Esophagus squamous epithelium (tissue), 5 donors: Measurements from ENCODE around the gene FAM177B. TPM values are rescaled to one million over a fixed set of nuclear protein-coding genes. Genes with fewer than 3 reads are reported as not detected.
A peak's percentile ranks its signal among the peaks of the same experiment; 100 is the strongest.

Experiments used
- DNase-seq: peaks from one replicate; lab custom pipeline; 2025; lab: John Stamatoyannopoulos, UW
- H3K27ac ChIP-seq, 4 donors: fragments of 200-600 bp; sonication (generic); one replicate each; pipeline ENCODE4 v1.5.1; 2016 to 2019; ENCODE audit warnings: mild to moderate bottlenecking in 1 of 4
- H3K27me3 ChIP-seq, 4 donors: fragments of 200-600 bp; sonication (generic); 1 replicate in 3 of 4; 2 replicates in 1 of 4; pipeline versions ENCODE4 v1.5.1 to v1.6.0; 2017 to 2021; ENCODE audit warnings: antibody characterized with exemption in 1 of 4
- H3K36me3 ChIP-seq, 3 donors: fragments of 200-600 bp; sonication (generic); one replicate each; pipeline ENCODE4 v1.5.1; 2016 to 2019
- H3K4me1 ChIP-seq, 3 donors: fragments of 200-600 bp; sonication (generic); one replicate each; pipeline ENCODE4 v1.5.1; 2017 to 2019
- H3K4me3 ChIP-seq, 4 donors: fragments of 200-600 bp; sonication (generic); 1 replicate in 3 of 4; 2 replicates in 1 of 4; pipeline ENCODE4 v1.5.1; 2016 to 2019; ENCODE audit warnings: mild to moderate bottlenecking in 2 of 4, moderate library complexity in 1 of 4
- H3K9me3 ChIP-seq, 3 donors: fragments of 200-600 bp; sonication (generic); one replicate each; pipeline ENCODE4 v1.5.1; 2016 to 2019
- POLR2A ChIP-seq, 4 donors: fragments of 450-650 bp; IDR thresholded peaks; one replicate each; pipeline ENCODE4 v1.6.1; 2017; ENCODE audit warnings: antibody characterized with exemption in 4 of 4, mild to moderate bottlenecking in 4 of 4, moderate library complexity in 3 of 4
- WGBS, 2 donors: methylation state at CpG; one replicate each; pipeline ENCODE4 v1.1.5; 2018; 5-methylcytosine and 5-hydroxymethylcytosine counted together
- intact Hi-C: fragments of 100-400 bp; cut with DNase I; formaldehyde crosslinking; loops from one replicate; pipeline ENCODE4 v1.15.0; 2022
- total RNA-seq, 4 donors: library from RNA; depleted of rRNA; stranded (reverse); fragments of >200 nt; gene quantifications; one replicate each; pipeline ENCODE4 v1.1.0, GENCODE V29; 2016
- TF ChIP-seq, protein P1 (sequence below), 6 experiments: fragments of 450-650 bp in 4 of 6; fragments of 200-600 bp in 2 of 6; sonication (generic) in 2 of 6; IDR thresholded peaks; one replicate each; pipeline ENCODE4 v1.5.1; 2016 to 2019; ENCODE audit warnings: antibody characterized with exemption in 6 of 6, mild to moderate bottlenecking in 4 of 6, moderate library complexity in 4 of 6
- donor health status: DM: yes; HTN: yes; CAD: no.

Gene FAM177B
- total RNA-seq, 4 donors from 2014 or later, result 1.3 TPM; not detected in 3

DNA sequence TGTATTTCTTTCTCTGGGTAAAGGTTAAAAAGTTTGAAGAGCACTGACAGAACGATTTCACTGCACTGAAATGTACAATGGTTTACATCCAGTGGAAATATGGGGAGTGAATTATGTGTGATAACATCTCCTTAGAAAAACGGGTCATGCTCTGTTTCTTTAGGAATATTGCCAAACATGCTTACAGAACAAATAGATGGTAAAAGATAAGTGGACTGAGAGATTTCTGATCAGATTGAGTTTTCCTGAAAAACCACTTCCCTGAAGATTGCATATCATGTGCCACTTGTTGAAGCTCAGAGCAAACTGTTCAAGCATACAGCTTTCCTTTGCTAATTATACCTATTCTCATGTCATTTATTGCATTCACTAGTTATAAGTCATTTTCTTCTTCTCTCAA is 47.9 kb downstream of the FAM177B start:
- Histone ChIP-seq H3K27ac (no peak overlapping the region), H3K36me3 (no peaks in the 10 kb centered on the region), H3K9me3 (no peaks in the 10 kb centered on the region), H3K4me3 (no peak overlapping the region), H3K4me1 (peaks cover 0 to 21% (median 0%) of the 10 kb centered on the region in 3 donors), H3K27me3 (peaks cover 0 to 6% (median 0%) of the 10 kb centered on the region in 4 donors)
- intact Hi-C loops, result no loop called here
- TF ChIP-seq POLR2A (IDR thresholded peaks at IDR 0.05), result no peak
- TF ChIP-seq, protein P1, sequence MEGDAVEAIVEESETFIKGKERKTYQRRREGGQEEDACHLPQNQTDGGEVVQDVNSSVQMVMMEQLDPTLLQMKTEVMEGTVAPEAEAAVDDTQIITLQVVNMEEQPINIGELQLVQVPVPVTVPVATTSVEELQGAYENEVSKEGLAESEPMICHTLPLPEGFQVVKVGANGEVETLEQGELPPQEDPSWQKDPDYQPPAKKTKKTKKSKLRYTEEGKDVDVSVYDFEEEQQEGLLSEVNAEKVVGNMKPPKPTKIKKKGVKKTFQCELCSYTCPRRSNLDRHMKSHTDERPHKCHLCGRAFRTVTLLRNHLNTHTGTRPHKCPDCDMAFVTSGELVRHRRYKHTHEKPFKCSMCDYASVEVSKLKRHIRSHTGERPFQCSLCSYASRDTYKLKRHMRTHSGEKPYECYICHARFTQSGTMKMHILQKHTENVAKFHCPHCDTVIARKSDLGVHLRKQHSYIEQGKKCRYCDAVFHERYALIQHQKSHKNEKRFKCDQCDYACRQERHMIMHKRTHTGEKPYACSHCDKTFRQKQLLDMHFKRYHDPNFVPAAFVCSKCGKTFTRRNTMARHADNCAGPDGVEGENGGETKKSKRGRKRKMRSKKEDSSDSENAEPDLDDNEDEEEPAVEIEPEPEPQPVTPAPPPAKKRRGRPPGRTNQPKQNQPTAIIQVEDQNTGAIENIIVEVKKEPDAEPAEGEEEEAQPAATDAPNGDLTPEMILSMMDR (IDR thresholded peaks at IDR 0.05), result no peak
- WGBS, 2 donors, result 4 to 16% methylated on average over 2 of the region's 2 CpGs
- DNase-seq, result no peak

DNA sequence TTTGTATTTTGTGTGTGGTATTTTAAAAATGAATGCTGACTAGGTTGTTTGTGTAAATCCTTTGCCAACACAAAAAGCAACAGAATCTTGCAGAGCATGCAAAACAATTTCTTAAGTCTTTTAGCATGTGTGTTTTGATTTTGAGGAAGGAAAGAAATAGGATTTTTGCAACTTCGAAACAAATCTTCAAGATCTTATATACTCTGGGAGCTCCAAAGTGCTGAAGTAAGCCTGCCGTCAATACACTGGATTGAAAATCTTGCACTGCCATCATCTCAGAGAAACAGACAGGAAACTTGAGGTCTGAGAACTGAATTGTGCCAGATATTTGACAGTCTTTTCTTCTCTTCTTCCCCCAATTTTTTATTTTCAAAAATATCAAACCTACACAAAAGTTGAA is 48.5 kb downstream of the FAM177B start:
- peaks cover 0 to 21% (median 0%) of the 10 kb centered on the region in 3 donors for H3K4me1 ChIP-seq
- no peak overlapping the region for H3K4me3 ChIP-seq
- 60 to 75% methylated on average over 2 of the region's 2 CpGs for WGBS, 2 donors
- peaks cover 0 to 6% (median 0%) of the 10 kb centered on the region in 4 donors for H3K27me3 ChIP-seq
- no peaks in the 10 kb centered on the region for H3K36me3 ChIP-seq
- TF ChIP-seq, protein P1 (IDR thresholded peaks at IDR 0.05), result no peak
- TF ChIP-seq POLR2A (IDR thresholded peaks at IDR 0.05), result no peak
- intact Hi-C loops, result no loop called here
- H3K27ac ChIP-seq, result peak overlapping the region in 1 of 4 donors; percentile 13
- H3K9me3 ChIP-seq, result no peaks in the 10 kb centered on the region
- no peak for DNase-seq

DNA sequence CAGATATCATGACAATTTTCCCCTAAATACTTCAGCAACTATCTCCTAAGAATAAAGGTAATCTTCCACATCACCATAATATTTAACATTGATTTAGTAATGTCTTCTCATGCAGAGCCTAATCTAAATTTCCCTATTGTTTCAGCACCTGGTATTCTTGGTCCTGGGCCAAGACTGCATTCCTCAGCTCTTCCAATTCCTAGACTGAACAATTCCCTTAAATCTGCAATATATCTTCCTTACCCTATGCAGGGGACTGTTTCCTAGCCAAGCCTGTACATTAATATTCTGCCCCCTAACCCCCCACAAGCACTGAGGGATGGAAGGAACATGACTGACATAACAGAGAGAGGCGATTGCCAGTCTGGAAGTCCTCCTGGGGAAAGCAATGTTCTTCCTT is 49.1 kb downstream of the FAM177B start:
- intact Hi-C loops, result no loop called here
- H3K4me3 ChIP-seq, result no peak overlapping the region
- no peak for DNase-seq
- H3K27me3 ChIP-seq, result peaks cover 0 to 5% (median 0%) of the 10 kb centered on the region in 4 donors
- peak overlapping the region in 1 of 4 donors; percentile 13 for H3K27ac ChIP-seq
- H3K9me3 ChIP-seq, result no peaks in the 10 kb centered on the region
- 42 to 63% methylated on average over 1 of the region's 1 CpG for WGBS, 2 donors
- H3K36me3 ChIP-seq, result no peaks in the 10 kb centered on the region
- peaks cover 0 to 21% (median 0%) of the 10 kb centered on the region in 3 donors for H3K4me1 ChIP-seq
- no peak for TF ChIP-seq POLR2A (IDR thresholded peaks at IDR 0.05)
- TF ChIP-seq, protein P1 (IDR thresholded peaks at IDR 0.05), result no peak

DNA sequence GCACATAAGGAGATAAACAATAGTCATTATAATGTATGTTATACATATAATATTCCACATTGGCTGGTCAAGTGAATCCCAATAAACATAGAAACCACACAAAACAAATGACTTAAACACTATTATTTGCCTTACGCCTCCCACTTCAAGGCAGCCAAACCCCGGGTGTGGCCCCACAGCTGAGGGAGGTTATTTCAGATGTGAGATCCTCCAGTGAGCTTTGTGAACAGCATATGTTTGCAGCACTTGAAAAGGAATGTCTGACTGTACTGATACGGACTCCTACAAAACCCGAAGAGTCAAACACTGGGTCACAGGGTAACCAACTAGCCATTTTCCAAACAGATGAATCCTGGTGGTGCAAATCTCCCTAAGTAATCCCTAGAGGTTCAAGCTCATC is 50.7 kb downstream of the FAM177B start:
- TF ChIP-seq, protein P1 (IDR thresholded peaks at IDR 0.05), result no peak
- no peak for TF ChIP-seq POLR2A (IDR thresholded peaks at IDR 0.05)
- H3K36me3 ChIP-seq, result no peaks in the 10 kb centered on the region
- no peaks in the 10 kb centered on the region for H3K27me3 ChIP-seq
- H3K9me3 ChIP-seq, result no peaks in the 10 kb centered on the region
- 54 to 77% methylated on average over 4 of the region's 4 CpGs for WGBS, 2 donors
- no peak overlapping the region for H3K27ac ChIP-seq
- no peak for DNase-seq
- intact Hi-C loops, result no loop called here
- no peak overlapping the region for H3K4me3 ChIP-seq
- H3K4me1 ChIP-seq, result peaks cover 0 to 21% (median 0%) of the 10 kb centered on the region in 3 donors

DNA sequence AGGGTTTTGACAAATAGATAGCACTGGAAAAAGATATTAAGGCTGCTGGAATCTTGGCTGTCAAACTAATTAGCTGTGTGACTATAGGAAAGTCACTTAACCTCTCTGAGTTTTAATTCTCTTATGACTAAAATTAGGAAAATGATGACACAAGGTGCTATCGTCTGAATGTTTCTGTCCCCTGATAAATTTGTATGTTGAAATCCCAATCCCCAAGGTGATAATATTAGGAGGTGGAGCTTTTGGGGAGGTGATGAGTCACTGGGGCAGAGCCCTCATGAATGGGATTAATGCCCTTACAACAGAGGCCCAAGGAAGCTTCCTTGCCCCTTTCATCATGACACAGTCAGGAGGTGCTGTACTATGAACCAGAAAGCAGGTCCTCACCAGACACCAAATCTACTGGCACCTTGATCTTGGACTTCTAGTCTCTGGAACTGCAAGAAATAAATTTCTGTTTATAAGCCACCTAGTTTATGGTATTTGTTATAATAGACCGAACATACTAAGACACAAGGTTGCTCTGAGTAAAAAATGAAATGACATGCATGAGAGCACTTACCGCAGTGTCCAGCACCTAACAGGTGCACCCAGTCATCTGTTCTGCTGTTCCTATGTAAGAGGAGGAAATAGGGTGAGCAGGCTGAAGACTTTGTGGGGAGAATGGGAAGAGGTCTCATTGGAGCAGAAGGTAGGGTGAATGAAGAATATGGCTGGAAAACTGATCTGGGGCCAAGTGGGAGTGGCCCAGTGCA is 51.6 kb downstream of the FAM177B start:
- no peak for TF ChIP-seq POLR2A (IDR thresholded peaks at IDR 0.05)
- TF ChIP-seq, protein P1 (IDR thresholded peaks at IDR 0.05), result no peak
- H3K4me3 ChIP-seq, result no peak overlapping the region
- WGBS, 2 donors, result 61 to 81% methylated on average over 3 of the region's 3 CpGs

More for the DNA sequence above, 51.6 kb downstream of the FAM177B start:
- no peaks in the 10 kb centered on the region for H3K27me3 ChIP-seq
- no peak overlapping the region for H3K27ac ChIP-seq
- intact Hi-C loops, result no loop called here
- H3K9me3 ChIP-seq, result no peaks in the 10 kb centered on the region
- DNase-seq, result no peak
- H3K36me3 ChIP-seq, result no peaks in the 10 kb centered on the region
- peaks cover 0 to 21% (median 0%) of the 10 kb centered on the region in 3 donors for H3K4me1 ChIP-seq
